Measurements from ENCODE around the gene PI4K2B.

GRCh38 chr4:25253071-25253445 lies 19.2 kb downstream of the PI4K2B start:
- TF ChIP-seq, protein P1, sequence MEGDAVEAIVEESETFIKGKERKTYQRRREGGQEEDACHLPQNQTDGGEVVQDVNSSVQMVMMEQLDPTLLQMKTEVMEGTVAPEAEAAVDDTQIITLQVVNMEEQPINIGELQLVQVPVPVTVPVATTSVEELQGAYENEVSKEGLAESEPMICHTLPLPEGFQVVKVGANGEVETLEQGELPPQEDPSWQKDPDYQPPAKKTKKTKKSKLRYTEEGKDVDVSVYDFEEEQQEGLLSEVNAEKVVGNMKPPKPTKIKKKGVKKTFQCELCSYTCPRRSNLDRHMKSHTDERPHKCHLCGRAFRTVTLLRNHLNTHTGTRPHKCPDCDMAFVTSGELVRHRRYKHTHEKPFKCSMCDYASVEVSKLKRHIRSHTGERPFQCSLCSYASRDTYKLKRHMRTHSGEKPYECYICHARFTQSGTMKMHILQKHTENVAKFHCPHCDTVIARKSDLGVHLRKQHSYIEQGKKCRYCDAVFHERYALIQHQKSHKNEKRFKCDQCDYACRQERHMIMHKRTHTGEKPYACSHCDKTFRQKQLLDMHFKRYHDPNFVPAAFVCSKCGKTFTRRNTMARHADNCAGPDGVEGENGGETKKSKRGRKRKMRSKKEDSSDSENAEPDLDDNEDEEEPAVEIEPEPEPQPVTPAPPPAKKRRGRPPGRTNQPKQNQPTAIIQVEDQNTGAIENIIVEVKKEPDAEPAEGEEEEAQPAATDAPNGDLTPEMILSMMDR (IDR thresholded peaks at IDR 0.05; ENCODE audit: low read depth, low read length) = no peak
- no peak for TF ChIP-seq POLR2A (IDR thresholded peaks at IDR 0.05; ENCODE audit: extremely low read depth, insufficient read length)
- TF ChIP-seq MYC (IDR thresholded peaks at IDR 0.05; ENCODE audit: low read depth, low read length) = no peak

Data from NB4 (cell line).